HG03103 (cell line): ENCODE data around the gene MTHFS.
A peak's percentile ranks its signal among the peaks of the same experiment; 100 is the strongest.
"Not testable (repeated sequence)": the region's sequence is repeated elsewhere in the genome, so short reads cannot be mapped to it uniquely, and the experiment has no call there.

Source experiments
- ATAC-seq: cut with Tn5 transposase; IDR thresholded peaks from one replicate; pipeline ENCODE4 v1.9.1; 2021; ENCODE audit warnings: low read depth; ENCODE audit not compliant: unreplicated experiment

Gene MTHFS

GRCh38 chr15:79896634-79897379 is at the start of gene MTHFS:
Gene MTHFS (minus strand): TSS chr15:79897014. CDS start chr15:79896988, 26 bp downstream.
- peak; percentile 62 for ATAC-seq

GRCh38 chr15:79944622-79945021 is 47.8 kb upstream of the MTHFS start:
- ATAC-seq, result no peak

GRCh38 chr15:79943820-79944219 is 47.0 kb upstream of the MTHFS start:
- no peak for ATAC-seq

- ATAC-seq, result no peak
Measured at GRCh38 chr15:79942741-79943481, 46.1 kb upstream of the MTHFS start.

GRCh38 chr15:79939399-79939798 is 42.6 kb upstream of the MTHFS start:
- ATAC-seq, result no peak

- no peak for ATAC-seq
Measured at GRCh38 chr15:79938143-79938542, 41.3 kb upstream of the MTHFS start.

GRCh38 chr15:79935556-79936201 is 38.9 kb upstream of the MTHFS start:
- not testable (repeated sequence) for ATAC-seq

- no peak for ATAC-seq
Measured at GRCh38 chr15:79933231-79933630, 36.4 kb upstream of the MTHFS start.

GRCh38 chr15:79932447-79932846 is 35.6 kb upstream of the MTHFS start:
- ATAC-seq, result no peak

- no peak for ATAC-seq
Measured at GRCh38 chr15:79930516-79930915, 33.7 kb upstream of the MTHFS start.

GRCh38 chr15:79929412-79929811 is 32.6 kb upstream of the MTHFS start:
- no peak for ATAC-seq

- not testable (repeated sequence) for ATAC-seq
Measured at GRCh38 chr15:79926116-79926515, 29.3 kb upstream of the MTHFS start.

GRCh38 chr15:79924379-79924778 is 27.6 kb upstream of the MTHFS start:
- ATAC-seq, result no peak

- peak; percentile 91 for ATAC-seq
Measured at GRCh38 chr15:79923515-79924169, 26.8 kb upstream of the MTHFS start.

GRCh38 chr15:79923079-79923514 is 26.3 kb upstream of the MTHFS start:
- ATAC-seq, result peak; percentile 39

- no peak for ATAC-seq
Measured at GRCh38 chr15:79922512-79923078, 25.8 kb upstream of the MTHFS start.

- no peak for ATAC-seq
Measured at GRCh38 chr15:79919749-79920511, 23.1 kb upstream of the MTHFS start.

GRCh38 chr15:79919090-79919748 is 22.4 kb upstream of the MTHFS start:
- no peak for ATAC-seq

GRCh38 chr15:79918278-79918677 is 21.5 kb upstream of the MTHFS start:
- no peak for ATAC-seq
